Nephron progenitor cell (in vitro differentiated cells): ENCODE data around the gene APMAP.

ENCODE experiments used
- DNase-seq: peaks from one replicate; pipeline ENCODE4 v3.0.0; 2021
- H3K27ac Mint-ChIP-seq: 2 replicates; pipeline ENCODE4 v1.8.0; 2021; ENCODE audit warnings: mild to moderate bottlenecking, moderate library complexity, mixed read lengths
- H3K27me3 Mint-ChIP-seq: 2 replicates; pipeline ENCODE4 v1.8.0; 2021; ENCODE audit warnings: mild to moderate bottlenecking, low read depth, mixed read lengths; ENCODE audit not compliant: poor library complexity
- H3K36me3 Mint-ChIP-seq: 2 replicates; pipeline ENCODE4 v1.8.0; 2021; ENCODE audit warnings: low read depth, mixed read lengths
- H3K4me1 Mint-ChIP-seq: 2 replicates; pipeline ENCODE4 v1.8.0; 2021; ENCODE audit warnings: mixed read lengths
- H3K4me3 Mint-ChIP-seq: 2 replicates; pipeline ENCODE4 v1.8.0; 2021; ENCODE audit warnings: mild to moderate bottlenecking, moderate library complexity, mixed read lengths
- H3K9me3 Mint-ChIP-seq: 2 replicates; pipeline ENCODE4 v1.8.0; 2021; ENCODE audit warnings: mild to moderate bottlenecking, moderate library complexity, mixed read lengths
- CTCF ChIP-seq: fragments of 200-600 bp; sonication (generic); IDR thresholded peaks from 2 replicates; pipeline ENCODE4 v1.5.0; 2021; ENCODE audit warnings: antibody characterized with exemption

Gene APMAP

DNA sequence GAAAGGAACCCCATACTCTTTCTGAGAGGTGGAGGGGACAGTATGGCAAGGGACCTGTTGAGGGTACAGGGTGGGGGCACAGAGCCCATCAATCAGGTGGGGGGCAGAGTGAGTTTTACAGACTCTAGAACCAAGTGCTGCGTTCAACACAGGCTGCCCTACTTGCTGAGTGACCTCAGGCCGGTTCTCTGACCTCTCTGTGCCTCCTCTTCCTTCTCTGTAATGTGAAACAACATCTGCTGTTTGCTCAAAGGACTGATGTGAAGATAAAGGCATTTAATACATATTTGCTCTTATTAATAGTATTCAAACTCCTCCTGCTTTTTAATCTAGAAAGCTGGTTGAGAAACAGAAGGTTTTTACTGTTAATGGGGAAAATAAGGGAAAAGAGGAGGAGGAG is 25.9 kb upstream of the APMAP start:
- no peaks in the 10 kb centered on the region for H3K36me3 Mint-ChIP-seq
- no peak overlapping the region for H3K27ac Mint-ChIP-seq
- H3K4me3 Mint-ChIP-seq = no peak overlapping the region
- H3K4me1 Mint-ChIP-seq = no peaks in the 10 kb centered on the region
- H3K9me3 Mint-ChIP-seq = no peaks in the 10 kb centered on the region
- H3K27me3 Mint-ChIP-seq = peaks cover 12% of the 10 kb centered on the region
- DNase-seq = no peak
- no peak for TF ChIP-seq CTCF

- Mint-ChIP-seq H3K9me3 (no peaks in the 10 kb centered on the region), H3K27ac (no peak overlapping the region), H3K36me3 (no peaks in the 10 kb centered on the region), H3K27me3 (peaks cover 15% of the 10 kb centered on the region), H3K4me3 (no peak overlapping the region), H3K4me1 (no peaks in the 10 kb centered on the region)
- DNase-seq = no peak
- TF ChIP-seq CTCF = no peak
These were observed 24.8 kb upstream of the APMAP start for GRCh38 chr20:25017257-25017803.

GRCh38 chr20:25016471-25016870 is 23.9 kb upstream of the APMAP start:
- H3K9me3 Mint-ChIP-seq = no peaks in the 10 kb centered on the region
- H3K36me3 Mint-ChIP-seq = no peaks in the 10 kb centered on the region
- no peak for DNase-seq
- no peak overlapping the region for H3K27ac Mint-ChIP-seq
- no peak for TF ChIP-seq CTCF
- peaks cover 12% of the 10 kb centered on the region for H3K27me3 Mint-ChIP-seq
- H3K4me1 Mint-ChIP-seq = no peaks in the 10 kb centered on the region
- no peak overlapping the region for H3K4me3 Mint-ChIP-seq

- DNase-seq = no peak
- no peaks in the 10 kb centered on the region for H3K4me1 Mint-ChIP-seq
These were observed 23.4 kb upstream of the APMAP start for GRCh38 chr20:25015986-25016385.

GRCh38 chr20:25014816-25015215 is 22.3 kb upstream of the APMAP start:
- no peaks in the 10 kb centered on the region for H3K36me3 Mint-ChIP-seq
- H3K27ac Mint-ChIP-seq = no peak overlapping the region
- no peak for TF ChIP-seq CTCF
- H3K9me3 Mint-ChIP-seq = no peaks in the 10 kb centered on the region
- H3K4me3 Mint-ChIP-seq = no peak overlapping the region
- H3K4me1 Mint-ChIP-seq = no peaks in the 10 kb centered on the region
- peaks cover 22% of the 10 kb centered on the region for H3K27me3 Mint-ChIP-seq
- no peak for DNase-seq

More at GRCh38 chr20:25015986-25016385, 23.4 kb upstream of the APMAP start:
- H3K9me3 Mint-ChIP-seq = no peaks in the 10 kb centered on the region
- H3K27me3 Mint-ChIP-seq = peaks cover 15% of the 10 kb centered on the region
- no peak overlapping the region for H3K4me3 Mint-ChIP-seq
- no peak overlapping the region for H3K27ac Mint-ChIP-seq
- no peak for TF ChIP-seq CTCF
- no peaks in the 10 kb centered on the region for H3K36me3 Mint-ChIP-seq

GRCh38 chr20:25013478-25014380 is 21.2 kb upstream of the APMAP start:
- TF ChIP-seq CTCF = no peak
- no peaks in the 10 kb centered on the region for H3K4me1 Mint-ChIP-seq
- DNase-seq = no peak
- no peak overlapping the region for H3K27ac Mint-ChIP-seq
- H3K27me3 Mint-ChIP-seq = peaks cover 23% of the 10 kb centered on the region
- no peak overlapping the region for H3K4me3 Mint-ChIP-seq
- H3K9me3 Mint-ChIP-seq = no peaks in the 10 kb centered on the region
- H3K36me3 Mint-ChIP-seq = no peaks in the 10 kb centered on the region
